Cardiac atrium fibroblast (primary cell): Measurements from ENCODE around the gene MRPL39. TPM values are rescaled to one million over a fixed set of nuclear protein-coding genes. Genes with fewer than 3 reads are reported as not detected.

ENCODE experiments used
- total RNA-seq: library from RNA; depleted of rRNA; stranded (reverse); fragments of >200 nt; gene quantifications from 2 replicates; pipeline ENCODE4 v1.2.3, GENCODE V29; 2015

MRPL39 gene
- 14.3 and 27.1 TPM in 2 replicates for total RNA-seq

GRCh38 chr21:25607151-25608043, at the start of gene MRPL39:
Gene MRPL39, minus strand, starts transcription at chr21:25607481. Its CDS starts 6 bp downstream, at chr21:25607475.

GRCh38 chr21:25638660-25639550, 31.6 kb upstream of the MRPL39 start, which contains the start of gene JAM2:
Gene JAM2, plus strand, starts transcription at chr21:25639258. Its CDS starts 564 bp downstream, at chr21:25639822.

Other genes starting within 250 kb of the MRPL39 start
- gene JAM2, start 31.8 kb upstream of the MRPL39 start, total RNA-seq: 0.54 and 0.65 TPM in 2 replicates
- 71.5 and 77.6 TPM in 2 replicates for gene ATP5PF, start 127.4 kb upstream of the MRPL39 start, total RNA-seq
- 13.4 and 19.8 TPM in 2 replicates for gene GABPA, start 127.5 kb upstream of the MRPL39 start, total RNA-seq